LHCN-M2 (cell line): ENCODE measurements around the gene ADCY2. TPM values are rescaled to one million over a fixed set of nuclear protein-coding genes. Genes with fewer than 3 reads are reported as not detected.

Experiments used
- DNase-seq: peaks from one replicate; pipeline ENCODE4 v3.0.0-alpha.2; 2012; ENCODE audit warnings: low read depth
- total RNA-seq: library from RNA; depleted of rRNA; stranded (reverse); fragments of >200 nt; gene quantifications from 2 replicates; pipeline ENCODE4 v1.2.3, GENCODE V29; 2014

ADCY2 gene
- total RNA-seq, 1 experiment from 2014 or later, result not detected

DNA sequence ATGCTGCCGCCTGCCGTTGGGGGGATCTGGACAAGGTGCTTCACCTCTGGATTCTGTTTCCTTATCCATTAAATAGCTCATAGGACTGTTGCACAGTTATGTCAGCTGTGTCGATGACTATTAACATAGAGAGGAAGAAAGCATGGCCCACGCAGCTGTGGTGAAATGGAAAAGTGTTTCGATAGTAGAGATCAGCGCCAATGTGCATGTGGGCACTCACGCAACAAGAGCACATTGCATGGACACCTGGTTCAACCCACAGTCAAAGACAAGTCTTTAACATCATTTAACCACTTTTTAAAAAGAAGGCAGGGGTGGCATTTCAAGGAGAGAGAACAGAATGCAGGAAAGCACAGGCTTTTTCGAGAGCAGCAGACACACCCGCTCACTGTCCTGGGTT lies 107.6 kb downstream of the ADCY2 start:
- no peak for DNase-seq

DNA sequence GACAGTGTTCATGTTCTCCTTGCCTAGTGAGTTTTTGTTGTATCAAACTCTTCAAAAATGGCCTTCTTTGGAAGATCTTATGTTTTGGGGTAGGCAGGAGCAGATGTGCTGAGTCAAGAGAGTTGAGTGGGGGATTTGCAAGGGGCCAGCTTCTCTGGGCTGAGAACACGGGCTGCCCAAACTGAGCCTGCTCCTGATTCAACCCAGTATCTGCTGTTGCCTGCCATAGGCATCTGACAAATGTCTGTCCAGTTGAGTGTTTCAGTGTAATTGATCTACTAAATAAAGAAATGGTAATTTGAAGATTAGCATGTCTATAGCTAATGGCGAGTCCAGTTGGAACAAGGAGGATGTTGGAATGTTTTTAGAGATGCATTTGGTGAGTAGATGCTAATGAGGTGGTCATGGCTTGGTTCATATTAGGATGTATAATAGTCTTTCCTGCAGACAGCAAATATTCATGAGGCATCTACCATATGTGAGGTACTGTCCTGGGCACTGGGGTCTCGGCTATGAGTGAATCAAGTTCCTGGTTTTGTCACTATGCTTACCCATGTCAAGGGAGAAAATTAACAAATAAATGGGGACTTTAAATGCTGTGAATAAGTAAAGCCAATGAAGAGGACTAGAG lies 119.5 kb downstream of the ADCY2 start:
- DNase-seq, result no peak

DNA sequence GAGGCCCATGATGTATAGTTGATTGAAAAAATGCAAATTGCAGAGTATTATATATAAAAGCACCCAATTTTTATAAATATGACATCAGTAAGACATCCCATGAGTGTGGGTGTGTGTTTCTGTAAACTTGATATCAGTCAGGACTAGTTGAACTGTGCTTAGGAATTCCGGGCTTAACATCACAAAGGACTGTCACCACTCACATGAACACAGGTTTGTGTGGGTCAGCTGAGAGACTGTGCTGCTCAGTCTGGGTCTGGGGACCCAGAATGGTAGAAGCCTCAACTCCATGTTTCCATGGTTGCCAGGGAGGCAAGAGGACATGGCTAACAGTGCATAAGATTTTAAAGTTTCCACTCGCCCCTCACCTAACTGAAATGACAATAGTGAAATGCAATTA lies 120.3 kb downstream of the ADCY2 start:
- DNase-seq, result no peak

DNA sequence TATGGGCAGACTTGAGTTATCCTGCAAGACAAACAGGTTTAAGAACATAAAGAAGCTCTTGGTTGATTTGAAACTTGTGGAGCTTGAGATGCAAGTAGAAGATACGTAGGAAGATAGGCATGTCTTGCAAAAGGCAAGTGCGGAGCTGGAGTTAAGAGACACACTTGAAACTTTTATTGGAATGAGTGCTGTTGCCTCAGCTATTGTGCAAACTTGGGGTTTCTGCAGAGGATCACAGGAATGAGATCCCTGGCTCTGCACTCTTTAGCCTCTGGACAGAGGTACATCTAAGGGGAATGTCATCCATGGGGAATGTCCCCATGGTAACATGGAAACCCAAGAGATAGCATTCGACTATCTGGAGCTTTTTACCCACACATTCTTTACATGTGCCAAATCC lies 121.1 kb downstream of the ADCY2 start:
- no peak for DNase-seq

DNA sequence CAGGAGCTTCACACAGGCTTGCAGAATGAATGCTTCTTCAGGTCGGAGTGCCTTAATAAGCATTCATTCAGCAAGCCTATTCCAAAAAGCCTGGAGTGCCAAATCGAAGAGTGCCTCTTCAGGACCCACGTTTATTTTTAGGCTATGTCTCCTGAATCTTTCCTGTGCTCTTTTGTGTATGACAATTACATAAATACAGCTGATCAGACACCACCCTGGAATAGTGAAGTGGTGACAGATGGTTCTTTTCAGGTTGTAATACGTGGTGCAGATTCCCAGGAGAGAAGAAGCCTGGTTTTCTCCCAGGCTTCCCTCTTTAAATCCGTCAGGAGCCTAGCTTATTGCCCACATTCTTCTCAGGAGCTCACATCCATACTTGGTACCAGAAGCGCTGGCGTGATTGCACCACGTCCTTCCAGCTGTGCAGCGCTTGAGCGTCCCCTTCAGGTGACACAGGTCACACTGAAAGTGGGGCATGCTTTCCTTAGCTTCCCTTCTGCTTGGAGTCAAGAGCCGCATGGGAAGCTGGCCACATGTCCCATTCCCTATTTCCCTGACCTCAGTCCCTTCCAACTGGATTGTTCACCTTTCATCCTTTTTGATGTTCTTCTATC lies 123.1 kb downstream of the ADCY2 start:
- no peak for DNase-seq

DNA sequence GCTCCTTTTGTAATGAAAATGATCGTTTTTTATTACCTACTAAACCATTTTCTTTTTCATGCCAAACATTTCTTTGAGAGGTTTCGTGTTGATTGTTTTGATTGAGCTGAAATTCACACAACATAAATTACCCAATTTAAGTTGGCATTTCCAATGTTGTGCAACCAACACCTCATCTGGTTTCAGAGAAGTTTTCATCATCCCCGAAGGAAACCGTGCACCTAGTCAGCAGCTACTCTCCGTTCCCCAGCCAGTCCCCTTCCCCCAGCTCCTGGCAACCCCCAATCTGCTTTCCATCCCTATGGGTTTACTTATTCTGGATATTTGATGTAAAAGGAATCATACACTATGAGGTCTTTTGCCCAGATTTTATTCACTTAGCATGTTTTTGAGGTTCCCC lies 123.6 kb downstream of the ADCY2 start:
- no peak for DNase-seq

DNA sequence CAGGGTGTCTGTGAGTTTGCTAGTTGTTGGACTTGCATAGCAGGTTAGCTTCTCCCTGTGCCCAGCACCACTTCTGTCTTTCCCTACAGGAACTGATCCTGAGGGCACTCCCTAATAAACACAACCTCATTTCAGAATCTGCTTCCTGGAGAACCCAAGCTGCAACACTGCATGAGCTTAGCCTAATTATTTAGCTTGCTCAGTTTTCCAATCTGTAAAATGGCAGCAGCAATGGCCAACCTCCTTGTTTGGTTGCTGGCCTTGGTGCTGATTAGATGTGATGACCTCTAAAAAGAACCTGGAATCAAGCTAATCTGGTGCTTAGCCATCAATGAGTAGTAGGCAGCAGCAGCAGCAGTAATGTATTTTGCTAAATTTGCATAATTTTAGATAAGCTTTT lies 133.9 kb downstream of the ADCY2 start:
- no peak for DNase-seq

DNA sequence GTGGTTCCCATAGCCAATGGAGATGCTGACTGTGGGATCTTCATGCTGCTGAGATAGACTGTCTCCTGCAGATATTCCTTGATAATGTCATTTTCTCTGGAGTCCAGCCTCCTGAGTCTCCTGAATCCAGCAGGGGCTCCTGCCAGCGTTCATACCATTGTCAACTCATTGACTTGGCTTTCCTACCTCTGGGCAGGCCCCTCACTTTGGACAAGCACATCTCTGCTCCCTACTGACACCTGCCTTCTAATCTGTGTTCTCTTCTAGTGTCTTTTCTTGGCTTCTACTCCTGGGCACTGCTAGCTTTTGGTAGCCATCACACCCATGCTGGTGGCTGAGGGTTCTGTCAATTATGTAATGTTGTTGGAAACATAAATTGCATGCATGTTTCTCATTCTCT lies 138.0 kb downstream of the ADCY2 start:
- DNase-seq, result no peak

DNA sequence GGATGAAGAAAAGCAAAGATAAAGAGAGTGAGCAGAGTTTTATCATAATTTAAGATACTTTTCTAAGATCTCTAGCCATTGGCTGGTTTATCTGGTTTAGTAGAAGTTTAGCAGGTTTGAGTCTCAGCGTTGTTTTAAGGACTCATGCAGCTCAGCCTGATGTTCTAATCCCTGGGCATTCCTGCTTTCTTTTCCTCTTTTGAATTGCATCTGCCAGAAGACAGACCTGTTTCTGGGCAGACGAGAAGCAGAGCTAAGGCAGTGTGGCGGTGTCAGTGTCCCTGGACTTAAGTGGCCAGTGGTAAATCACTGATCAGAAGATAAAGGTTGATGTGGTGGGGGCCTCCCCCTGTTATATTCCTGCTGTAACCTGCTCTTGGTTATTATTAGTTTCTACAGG lies 138.6 kb downstream of the ADCY2 start:
- no peak for DNase-seq

DNA sequence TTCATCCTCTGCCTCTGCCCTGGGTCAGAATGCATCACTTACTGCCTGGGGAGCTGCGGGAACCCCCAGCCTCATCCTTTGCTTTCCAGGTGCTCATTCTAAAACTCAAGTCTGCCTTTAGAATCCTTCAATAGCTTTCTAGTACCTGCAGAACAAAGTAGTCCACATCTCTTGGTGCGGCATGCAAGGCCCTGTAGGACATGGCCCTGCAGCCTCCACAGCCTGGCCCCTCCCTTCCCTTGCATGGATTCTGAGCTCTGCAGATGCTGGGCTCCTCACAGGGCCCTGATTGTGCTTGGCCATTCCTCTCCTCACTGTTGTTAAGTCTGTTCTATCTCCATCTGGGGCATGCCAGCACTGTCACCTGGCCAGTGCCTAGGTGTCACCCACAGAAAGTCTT lies 141.6 kb downstream of the ADCY2 start:
- no peak for DNase-seq

DNA sequence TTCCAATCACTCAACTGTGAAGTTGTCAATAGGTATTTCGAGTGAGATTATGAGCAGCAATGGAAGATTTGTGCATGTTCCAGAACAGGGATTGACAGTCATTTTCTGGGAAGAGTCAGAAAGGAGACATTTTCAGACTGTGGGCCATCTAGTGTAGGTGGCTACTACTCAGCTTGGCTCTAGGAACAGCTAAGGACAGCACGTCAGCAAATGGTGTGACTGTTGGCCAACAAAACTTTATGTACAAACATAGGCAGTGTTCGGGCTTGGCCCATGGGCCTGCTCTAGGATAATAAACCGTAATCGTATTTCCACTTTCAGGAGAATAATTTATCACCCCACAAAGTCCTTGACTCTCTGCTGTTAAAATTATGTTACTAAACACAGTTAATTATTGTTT lies 143.6 kb downstream of the ADCY2 start:
- DNase-seq, result no peak

DNA sequence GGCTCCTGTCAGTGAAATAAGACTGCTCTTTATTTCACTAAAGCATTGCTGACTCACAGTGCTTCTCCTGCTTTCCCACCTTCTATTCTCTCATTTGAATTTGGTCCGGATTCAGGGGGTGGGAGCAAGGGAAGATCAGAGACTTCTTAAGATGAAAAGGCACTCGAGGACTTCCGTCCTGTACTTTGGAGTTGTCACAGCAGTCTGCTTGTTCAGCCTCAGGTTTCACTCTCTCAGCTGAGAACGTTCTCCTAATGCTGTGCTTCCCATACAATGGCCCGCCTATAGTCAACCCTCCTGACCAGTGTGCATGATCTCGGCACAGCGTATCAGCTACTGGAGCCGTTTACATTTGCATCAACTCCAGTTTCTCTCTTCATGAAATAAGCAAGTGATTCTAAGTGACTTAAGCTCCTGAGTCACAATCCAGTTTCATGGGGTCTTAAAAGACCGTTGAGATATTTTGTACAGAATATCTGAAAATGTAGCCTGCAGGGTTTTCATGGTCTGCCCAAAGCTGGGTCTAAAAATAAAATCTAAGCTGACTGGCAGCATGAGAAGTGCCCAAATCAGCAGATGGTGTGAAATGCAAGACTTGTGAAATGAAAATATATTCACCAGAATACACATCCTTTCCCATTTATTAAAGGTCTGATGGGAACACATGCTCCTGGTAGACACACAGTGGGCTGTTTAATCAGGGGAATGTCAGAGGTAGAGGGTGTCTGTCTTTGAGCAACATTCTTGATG lies 145.0 kb downstream of the ADCY2 start:
- DNase-seq, result no peak

DNA sequence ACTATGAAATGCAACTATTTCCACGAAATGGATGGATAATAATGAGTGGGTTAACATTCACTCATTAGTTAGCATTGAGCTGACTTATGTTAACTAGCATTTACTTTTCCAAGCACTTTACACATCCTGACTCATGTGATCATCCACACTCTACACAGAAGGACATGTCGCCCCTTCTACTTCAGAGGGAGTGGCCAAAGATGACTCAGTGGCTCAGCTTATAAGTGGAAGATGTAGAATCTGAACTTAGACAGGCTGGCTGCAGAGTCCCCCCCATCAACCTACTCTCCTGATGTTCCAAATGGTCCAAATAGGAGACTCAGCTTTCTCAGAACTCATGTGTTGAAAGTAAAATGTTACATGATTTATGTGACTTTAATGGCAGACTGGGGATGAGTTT lies 146.0 kb downstream of the ADCY2 start:
- no peak for DNase-seq

DNA sequence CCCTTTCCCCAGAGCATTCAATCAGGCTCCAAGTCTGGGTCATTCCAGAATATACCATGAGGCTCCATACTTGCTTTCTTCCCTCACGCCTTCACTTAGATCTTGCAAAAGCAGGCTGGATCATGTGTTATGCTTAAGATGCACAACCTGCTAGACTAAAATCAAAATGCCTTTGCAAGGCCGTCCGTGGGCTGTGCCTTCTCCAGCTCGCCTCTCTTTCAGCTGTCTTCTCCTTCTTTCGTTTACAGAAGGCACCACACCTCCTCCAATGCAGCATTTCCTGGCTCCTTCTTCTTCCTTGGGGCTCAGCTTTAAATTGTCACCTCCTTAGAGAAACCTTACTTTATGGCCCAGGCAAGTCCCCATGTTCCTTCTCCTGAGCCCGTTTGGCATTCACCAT lies 150.6 kb downstream of the ADCY2 start:
- no peak for DNase-seq

DNA sequence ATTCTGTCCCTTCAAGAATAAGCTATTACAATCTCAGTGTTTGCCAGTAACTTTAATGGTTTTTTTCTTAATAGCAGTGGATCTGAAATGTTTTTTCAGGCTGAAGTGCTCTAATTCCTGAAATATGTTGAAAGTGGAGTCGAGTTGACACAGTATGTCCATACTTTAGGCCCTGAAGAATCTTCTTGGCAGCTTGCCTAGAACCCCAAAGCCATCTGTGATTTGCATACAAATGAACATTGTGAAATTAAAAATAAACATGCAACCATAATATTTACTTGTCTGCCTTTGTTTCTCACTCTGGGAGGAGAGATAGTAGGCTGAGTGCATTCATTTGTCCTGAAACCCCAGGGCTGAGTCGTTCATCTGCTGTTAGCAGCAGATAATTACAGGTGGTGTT lies 152.7 kb downstream of the ADCY2 start:
- no peak for DNase-seq

DNA sequence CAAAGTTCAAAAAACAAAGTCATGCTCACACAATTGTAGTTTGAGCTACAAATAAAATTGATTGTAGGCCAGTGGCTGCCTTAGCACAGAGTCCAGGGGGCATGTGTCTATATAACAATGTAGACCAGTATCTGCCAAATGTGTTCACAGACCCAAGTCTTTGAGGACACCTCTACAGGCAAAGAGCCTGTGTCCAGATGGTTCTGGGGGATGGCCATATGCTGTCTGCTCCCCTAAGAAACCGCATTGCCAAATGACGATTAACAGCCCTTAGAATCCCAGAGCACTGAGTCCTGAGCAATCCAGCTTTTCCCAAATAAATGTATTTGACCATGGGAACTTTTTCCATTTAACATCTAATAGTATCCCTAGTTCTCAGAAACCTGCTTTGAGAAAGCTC lies 169.6 kb downstream of the ADCY2 start:
- DNase-seq, result no peak

DNA sequence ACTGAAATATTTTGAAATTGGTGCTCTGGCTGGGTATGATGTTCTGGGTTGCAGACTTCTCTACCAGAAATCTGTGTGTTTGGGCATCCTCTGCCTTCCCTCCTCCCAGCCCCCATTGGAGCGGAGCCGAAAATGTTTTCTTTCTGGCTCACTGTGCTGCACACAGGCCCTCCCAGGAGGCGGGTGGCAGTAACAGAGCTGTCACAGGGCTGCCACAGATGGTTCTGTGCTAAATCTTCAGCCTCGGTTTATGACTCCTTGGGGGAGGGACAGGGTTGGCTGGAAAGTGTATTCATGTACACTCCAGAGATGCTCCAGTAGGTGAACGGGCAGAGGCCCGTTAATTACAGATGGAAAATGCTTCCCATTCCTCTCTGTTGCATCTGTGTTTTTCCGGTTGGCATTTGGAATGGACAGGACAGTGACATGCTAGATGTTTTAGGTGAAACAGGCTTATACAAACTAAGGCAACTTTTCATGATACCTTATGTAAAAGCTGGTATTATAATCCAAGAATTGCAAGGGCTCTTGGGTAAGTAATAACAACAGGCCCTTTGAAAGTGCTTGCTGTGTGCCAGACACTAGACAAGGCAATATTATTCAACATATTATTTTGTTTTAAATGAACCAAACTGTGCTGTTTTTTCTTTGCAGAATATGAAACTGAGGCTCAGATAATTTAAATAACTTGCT lies 180.2 kb downstream of the ADCY2 start:
- DNase-seq, result no peak

DNA sequence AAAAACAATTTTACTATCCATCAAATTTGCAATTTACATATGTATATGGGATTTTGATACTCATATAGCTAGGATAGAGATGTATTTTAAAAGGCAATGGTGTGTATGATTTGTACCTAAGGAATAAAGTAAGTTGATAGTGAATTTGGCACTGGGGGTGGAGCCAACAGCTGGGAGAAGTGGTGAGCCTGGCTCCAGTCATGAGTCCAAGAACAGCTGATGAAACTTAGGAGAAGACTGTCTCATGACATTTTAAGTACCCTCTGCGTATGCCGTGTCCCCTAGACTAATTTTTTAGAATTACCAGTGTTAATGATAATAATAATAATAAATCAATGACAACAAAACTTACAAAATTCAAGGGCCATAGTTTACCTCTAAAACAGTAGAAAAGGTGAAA lies 181.4 kb downstream of the ADCY2 start:
- DNase-seq, result no peak

DNA sequence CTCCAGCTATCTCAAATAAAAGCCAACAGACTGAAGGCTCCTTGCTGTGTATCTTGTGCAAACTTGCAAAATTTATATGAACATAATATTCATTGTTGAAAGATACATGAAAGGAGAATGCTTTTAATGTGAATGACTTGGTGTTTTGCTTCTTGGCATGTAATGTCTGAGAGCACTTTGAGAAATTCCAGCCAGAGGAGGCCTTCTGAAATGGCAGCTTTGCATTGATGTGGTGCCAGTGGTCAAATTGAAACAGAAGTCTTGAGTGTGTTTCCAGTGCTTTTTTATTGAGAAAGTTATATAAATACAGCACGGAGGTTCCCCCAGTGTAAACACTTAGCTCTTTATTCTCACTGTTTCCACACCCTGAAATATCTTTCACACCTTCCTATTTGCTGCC lies 182.1 kb downstream of the ADCY2 start:
- DNase-seq, result no peak

DNA sequence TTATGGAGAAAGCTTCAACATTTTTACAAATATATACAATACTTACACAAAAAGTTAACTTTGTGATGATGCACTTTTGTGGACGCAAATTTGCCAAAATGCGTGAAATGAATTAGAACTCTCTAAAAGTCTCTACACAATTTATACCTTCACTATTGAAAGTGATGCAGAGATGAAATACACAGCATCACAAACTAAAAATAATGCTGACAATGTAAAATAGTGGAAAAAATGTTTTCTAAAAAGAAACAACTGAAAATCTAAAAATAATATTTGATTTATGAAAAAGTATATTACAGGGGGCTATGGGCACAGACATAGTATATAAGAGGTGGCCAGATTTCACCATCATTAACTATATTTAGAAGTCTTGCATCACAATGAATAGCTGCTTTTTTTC lies 188.8 kb downstream of the ADCY2 start:
- no peak for DNase-seq

DNA sequence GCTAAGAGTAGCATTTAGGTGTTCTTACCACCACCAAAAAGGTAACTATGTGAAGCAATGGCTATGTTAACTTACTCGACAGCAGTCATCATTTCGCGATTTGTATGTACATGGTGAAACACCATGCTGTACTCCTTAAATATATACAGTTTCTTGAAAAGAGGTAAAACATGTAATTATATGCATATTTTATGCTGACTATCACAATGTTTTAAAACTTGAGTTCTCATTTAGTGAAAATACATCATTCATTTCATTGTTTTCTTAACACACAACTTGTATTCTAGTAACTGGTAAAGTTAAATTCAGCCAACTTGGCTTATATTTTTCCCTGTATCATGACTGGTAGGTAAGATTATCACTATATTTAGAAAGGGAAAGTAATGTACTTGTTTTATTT lies 189.9 kb downstream of the ADCY2 start:
- DNase-seq, result no peak

DNA sequence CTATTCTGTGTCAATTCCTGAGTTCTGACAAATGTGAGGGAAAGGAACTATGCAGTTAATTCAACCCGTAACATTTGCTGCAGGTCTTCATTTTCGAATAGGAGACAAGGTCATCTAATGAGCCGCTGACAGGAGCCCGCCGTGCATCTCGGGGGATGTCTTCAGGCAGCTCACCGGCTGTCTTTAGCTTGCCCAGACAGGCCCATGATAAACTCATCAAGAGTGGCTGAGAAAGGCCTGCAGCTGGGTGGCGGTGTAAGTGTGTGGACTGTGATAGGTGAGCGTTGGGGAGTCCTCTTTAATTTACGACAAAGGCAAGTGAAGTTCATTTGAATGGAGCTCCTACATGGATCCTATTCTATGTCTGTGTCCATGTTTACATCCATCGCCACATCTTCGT lies 190.5 kb downstream of the ADCY2 start:
- DNase-seq, result no peak

DNA sequence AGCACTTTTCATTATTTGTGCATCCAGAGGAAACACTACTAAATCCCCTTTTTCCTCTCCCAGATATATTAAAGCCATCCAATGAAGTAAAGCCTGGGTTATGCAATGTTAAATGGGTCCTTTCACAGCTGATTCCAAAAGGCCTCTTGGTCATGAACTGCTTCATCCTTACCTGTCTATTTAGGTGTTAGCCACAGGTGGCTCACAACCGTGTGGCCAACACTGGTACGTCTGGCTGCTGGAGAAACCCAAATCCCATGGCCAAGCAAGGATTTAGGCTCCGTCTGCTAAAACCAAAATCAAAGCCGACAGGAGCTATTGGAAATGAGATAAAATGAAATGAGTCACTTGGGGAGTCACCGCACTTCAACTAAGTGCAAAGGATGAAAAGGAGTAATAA lies 193.9 kb downstream of the ADCY2 start:
- no peak for DNase-seq
